DMS153 treated with DMSO at 0.1 percent for 48 hours (cell line): ENCODE data around the gene MSGN1.

ENCODE experiments used
- DNase-seq: peaks from one replicate; lab custom pipeline; 2025; ENCODE audit not compliant: unreplicated experiment; lab: John Stamatoyannopoulos, UW

Gene MSGN1

DNA sequence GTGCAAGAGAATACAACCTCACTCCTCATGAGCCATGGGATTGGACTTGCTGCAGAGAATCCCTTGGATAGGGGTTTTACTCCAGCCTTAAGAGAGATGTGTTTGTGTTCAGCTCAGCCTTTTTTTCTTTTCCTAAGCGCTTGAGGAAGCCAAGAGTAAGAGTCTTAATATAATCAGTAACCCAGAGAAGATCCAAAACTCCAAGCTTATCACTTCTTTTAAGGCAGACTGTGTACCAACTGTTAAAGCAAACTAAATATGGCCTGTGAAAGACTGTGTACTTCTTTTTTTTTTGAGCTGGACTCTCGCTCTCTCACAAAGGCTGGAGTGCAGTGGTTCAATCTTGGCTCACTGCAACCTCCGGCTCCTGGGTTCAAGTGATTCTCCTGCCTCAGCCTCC lies 30.4 kb downstream of the MSGN1 start:
- DNase-seq: no peak

DNA sequence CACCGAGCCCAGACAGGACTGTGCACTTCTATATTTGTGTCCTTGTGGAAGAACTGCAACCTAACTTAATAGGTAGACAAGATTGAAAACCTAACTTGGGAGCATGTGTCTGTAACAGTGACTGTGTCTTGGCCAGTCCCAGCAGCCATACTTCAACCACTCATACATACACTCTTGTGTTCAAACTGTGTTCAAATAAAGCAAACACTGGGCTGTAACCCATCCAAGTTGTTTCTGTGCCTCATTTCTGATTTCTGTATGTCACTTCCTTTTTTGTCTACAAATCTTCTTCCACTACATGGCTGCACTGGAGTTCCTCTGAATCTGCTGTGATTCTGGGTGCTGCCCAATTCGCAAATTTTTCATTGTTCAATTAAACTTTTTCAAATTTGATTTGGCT lies 31.0 kb downstream of the MSGN1 start:
- no peak for DNase-seq

DNA sequence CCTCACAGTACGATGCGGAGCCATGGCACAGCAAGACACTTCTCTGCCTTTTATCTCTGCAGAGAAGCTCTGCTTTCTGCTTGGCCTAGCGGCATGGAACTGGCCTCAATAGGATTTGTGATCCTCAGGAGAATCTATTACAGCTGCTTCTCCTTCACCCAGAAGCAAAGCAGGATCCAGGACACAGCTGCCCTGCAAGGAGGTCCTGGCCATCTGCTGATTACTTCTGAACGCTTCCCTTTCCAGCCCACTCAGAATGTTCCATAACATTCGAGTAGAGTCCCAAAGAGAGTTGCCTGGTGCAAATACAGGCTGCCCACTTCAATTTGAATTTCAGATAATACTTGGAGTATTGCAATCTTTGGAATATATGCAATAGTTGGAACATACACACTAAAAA lies 33.0 kb downstream of the MSGN1 start:
- DNase-seq: no peak

DNA sequence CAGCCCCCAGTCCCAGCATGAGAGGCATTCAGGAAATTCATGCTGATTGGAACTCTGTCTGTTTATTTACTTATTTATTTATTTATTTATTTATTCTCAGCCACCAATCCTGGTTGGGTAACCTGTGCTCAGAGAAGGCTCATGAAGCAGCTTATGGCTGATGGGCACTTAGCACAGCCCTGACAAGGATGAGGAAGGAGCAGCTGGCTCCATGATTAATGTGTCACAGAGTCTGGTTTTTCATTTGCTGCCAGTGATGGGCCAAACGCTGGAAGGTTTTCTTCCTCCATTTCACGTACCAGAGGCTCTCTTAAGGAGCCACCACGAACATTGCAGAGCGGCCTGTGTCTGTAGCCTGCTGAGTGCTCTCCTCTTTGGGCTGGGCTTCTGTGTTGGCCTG lies 33.9 kb downstream of the MSGN1 start:
- DNase-seq: no peak

DNA sequence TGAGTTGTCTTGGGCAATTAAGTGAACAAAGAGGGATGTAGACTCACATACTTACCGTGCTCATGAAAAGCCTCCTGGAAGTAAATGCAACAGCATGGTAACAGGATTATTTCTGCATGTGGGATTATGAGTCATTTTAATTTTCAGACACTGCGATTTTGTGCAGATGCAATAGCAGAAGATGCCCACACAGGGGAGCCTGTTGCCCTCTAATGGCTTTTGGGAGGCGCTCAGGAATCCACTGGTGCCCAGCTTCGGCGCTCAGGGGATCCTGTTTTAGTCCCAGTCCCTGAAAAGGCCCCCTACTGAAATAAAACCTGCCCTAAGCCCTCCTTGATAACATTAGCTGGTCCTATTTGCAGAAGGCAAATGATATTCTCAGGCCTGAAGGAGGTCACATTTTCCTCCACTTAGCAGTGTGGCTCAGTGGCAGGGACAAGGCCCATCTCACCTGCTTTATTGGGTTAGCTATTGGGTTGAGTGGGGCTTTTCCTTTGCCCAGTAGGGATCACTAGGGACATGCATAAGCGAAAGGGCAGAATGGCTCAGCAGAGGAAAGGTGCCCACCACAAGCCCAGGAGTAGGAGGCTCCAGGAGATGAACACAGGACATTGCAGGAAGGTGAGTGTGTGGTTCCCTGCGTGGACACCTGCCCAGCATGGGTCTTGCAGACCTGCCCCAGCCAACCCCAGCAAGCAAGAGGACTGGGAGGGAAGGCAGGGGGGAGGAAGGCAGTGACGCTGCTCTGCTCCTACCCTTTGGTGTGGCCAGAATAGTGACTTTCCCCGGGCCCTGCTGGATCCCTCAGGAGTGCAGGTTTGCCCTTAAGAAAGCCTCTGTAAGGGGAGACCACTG lies 35.7 kb downstream of the MSGN1 start:
- peak; percentile 33 for DNase-seq

DNA sequence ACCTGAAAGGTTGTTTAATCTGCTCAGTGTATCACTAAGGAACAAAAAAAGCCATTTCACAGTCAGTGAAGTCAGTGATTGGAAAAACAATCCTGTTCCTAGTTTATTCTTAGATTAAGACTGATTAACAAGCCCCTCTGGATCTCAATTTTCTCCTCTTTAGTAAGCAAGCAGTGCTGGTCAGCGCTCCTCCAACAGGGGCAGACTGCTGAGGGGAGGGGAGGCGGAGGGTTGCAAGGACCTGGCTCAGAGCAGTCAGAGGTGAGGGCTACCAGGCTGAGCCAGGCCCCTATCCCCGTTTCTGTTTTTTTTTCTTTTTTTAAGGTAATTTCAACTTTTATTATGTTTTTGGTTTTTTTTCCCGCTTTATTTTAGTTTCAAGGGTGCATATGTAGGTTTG lies 37.5 kb downstream of the MSGN1 start:
- no peak for DNase-seq

DNA sequence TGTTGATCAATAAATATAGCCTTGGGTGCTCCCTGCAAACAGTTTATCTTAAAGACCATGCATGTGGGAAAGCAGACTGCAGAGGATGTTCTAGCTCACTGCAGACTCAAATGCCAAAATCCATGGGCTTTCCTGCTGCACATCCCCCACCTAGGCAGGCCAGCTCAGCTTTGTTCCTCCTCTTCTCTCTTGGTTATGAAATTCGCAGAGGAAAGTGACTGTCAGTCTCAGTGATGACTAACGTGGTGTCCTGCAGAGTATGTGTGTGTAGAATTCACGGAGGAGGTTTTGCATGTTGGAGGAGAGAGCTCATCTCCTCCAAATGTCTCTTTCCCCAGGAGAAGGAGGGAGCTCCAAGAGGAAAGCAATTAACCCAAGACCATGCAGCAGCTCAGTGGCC lies 40.8 kb downstream of the MSGN1 start:
- DNase-seq: no peak

DNA sequence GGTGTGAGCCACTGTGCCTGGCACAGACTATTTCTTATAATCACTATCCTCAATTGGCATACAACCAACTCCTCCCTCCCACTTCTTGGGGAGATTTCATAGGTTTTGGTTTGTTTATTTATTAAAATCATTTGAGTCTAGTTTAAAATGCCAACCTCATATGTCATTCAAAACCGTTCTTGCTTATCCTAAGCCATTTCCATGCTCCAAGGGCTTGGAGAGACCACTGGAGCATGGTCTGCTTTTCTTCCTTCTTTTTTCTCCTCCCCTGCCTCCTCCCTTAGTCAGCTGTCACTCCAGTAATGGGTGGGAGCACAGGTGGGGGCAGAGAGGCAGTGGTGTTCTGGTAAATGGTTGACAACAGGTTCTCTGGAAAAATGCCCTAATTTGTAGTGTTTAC lies 41.8 kb downstream of the MSGN1 start:
- no peak for DNase-seq

DNA sequence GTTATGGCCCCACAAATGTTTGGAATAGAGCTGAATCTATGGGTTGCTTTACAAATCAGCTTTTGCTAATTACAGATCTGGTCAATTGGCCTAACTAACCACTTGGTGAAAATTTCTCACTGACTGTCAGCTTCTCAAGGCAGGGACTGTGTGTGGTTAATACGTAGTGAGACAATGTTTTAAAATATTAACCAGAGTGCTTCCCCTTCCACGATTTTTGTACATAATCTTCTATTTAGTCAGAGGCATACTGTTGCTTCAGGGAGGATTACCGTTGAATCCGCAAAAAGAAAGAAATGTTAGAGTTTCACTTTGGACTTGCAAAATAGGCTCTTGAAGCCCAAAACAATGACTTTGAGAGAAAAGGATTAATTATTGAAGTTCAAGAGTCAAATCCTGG lies 47.3 kb downstream of the MSGN1 start:
- no peak for DNase-seq

DNA sequence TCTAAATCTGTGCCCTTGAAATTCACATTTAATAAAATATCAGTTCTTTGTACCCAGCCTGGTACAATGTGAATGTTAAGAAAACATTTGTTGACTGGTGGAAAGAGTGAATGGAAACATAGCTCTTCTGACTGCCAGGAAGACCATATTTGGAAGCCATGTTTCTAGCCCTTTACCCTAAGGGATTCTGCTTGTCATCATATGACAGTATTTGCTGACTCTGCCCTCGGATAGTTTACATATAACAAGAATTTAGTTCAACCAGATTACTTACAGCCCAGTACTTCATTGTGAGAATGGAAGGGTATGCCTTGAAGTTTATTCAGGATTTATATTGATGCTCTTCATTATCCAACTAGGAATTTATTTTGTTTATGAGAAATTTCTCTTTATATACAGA lies 48.4 kb downstream of the MSGN1 start:
- DNase-seq: no peak

DNA sequence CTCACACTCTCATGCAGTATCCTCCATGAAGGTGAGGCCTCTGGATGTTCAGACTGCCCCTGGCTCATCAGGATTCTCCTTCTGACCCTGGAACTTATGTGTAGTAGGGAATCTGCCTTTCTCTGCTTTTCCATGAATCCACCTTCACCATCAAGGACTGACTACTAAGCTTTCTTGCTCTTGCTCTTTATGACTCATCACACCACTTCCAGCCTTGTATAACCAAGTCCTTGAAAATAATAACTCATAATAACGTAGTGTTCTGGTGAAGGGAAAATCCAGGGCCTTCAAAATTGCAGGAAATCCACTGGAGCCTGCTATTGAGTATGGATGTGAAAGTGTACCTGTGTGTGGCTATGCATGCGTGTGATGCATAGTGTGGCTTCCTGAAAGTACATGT lies 50.9 kb downstream of the MSGN1 start:
- no peak for DNase-seq
